Measurements from ENCODE around the gene HOXA7. TPM values are rescaled to one million over a fixed set of nuclear protein-coding genes. Genes with fewer than 3 reads are reported as not detected.
A peak's percentile ranks its signal among the peaks of the same experiment; 100 is the strongest.

HOXA7 gene
- total and polyA plus RNA-seq, 2 of the 8 experiments (the other 6 are each of a cell fraction or from before 2014, with no cell fraction given) = 0.03 TPM; not detected in 1

DNA sequence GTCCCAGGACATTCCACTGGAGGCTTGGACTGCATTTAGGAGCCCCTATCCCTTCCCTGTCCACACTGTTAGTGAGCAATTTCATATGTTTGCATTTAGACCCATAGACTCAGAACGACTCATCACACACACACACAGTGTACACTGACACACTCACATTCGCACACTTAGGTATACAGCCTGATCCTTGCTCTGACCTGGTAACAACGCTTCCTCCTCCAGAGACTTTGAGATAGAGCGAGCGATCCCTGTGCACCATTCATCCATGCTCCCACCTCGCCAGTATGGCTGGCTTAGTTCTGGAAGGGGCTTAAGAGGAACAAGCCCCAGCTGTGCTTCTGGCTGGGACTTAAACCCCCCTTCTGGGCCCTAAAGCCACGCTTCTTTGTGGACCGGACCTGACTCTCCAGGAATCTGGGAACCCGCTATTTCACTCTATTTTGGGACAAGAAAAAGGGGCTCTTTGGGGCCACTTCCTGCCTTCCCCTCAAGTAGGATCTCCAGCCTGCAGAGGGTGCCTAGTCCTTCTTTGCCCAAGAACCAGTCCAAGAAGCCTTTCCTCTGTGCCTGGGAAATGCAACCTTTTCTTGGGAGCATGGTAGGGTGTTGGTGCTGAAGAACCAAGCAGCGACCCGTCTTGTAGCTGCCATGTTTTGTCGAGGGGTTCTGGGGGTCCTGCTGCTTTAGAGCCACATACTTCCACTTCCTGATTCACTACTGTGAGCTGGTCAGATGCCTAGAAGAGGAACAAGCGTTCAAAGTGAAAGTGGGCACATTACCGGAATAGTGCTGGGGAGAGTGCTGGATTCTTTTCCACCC lies 44.5 kb upstream of the HOXA7 start (continued):
- TF ChIP-seq SUZ12 (IDR thresholded peaks at IDR 0.05; ENCODE audit: low read length) (peak; percentile 89), SIRT6 (IDR thresholded peaks at IDR 0.05; ENCODE audit: low read length) (no peak)

Measured in H1 (cell line).